Fibroblast of the aortic adventitia (primary cell): ENCODE data around the gene INF2. TPM values are rescaled to one million over a fixed set of nuclear protein-coding genes. Genes with fewer than 3 reads are reported as not detected.
"Not testable (repeated sequence)": the region's sequence is repeated elsewhere in the genome, so short reads cannot be mapped to it uniquely, and the experiment has no call there.

ENCODE experiments used
- DNase-seq: peaks from one replicate; pipeline ENCODE4 v3.0.0-alpha.2; 2010; ENCODE audit warnings: low read depth
- H3K4me3 ChIP-seq: 2 replicates; pipeline ENCODE4 v1.5.1; 2011; ENCODE audit warnings: low read depth, mild to moderate bottlenecking, control low read depth, low read length, moderate library complexity
- total RNA-seq: library from RNA; depleted of rRNA; stranded (reverse); fragments of >200 nt; gene quantifications from 2 replicates; pipeline ENCODE4 v1.2.3, GENCODE V29; 2012; ENCODE audit warnings: low replicate concordance
- TF ChIP-seq, protein P1 (sequence below): IDR thresholded peaks from 2 replicates; pipeline ENCODE4 v1.5.1; 2011; ENCODE audit warnings: mild to moderate bottlenecking, low read length, control low read depth, inconsistent platforms; ENCODE audit not compliant: insufficient read depth

The INF2 gene
- total RNA-seq, 1 donor: 64.0 TPM

DNA sequence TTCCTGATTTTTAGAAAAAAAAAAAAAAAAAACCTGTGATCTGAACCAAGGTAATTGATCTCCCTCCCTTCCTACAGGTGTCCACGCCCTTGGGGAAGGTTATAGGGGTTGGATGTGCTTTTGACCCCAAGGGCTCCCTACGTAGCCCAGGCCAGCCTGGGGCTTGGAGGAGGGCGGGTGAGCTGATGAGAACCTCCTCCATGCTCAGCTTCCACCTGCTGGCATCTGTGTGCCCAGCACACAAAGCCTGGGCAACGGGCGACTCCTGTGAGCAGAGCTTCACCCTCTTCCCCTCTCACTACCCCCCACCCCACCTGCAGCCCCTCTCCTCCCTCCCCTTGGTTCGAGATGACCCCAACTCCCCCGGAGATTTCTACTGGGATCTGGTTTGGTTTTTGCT, 25.3 kb upstream of the INF2 start:
- DNase-seq: no peak

DNA sequence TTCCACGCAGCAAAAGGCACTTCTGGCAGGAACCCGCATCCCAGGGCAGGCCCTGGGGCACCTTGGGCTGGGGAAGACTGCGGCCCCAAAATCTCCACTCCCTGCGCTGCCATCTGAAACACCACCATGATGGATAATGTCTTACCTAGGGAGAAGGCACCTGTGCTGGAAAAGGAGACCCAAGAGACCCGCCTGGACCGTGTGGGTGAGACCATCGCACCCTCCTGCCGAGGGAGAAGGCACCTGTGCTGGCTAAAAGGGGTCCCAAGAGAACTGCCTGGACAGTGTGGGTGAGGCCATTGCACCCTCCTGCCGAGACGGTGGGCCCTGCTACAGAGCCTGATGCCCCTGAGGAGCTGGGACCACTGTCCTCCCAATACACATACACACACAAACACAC, 24.8 kb upstream of the INF2 start:
- DNase-seq: no peak
- H3K4me3 ChIP-seq: no peak overlapping the region
- TF ChIP-seq, protein P1, sequence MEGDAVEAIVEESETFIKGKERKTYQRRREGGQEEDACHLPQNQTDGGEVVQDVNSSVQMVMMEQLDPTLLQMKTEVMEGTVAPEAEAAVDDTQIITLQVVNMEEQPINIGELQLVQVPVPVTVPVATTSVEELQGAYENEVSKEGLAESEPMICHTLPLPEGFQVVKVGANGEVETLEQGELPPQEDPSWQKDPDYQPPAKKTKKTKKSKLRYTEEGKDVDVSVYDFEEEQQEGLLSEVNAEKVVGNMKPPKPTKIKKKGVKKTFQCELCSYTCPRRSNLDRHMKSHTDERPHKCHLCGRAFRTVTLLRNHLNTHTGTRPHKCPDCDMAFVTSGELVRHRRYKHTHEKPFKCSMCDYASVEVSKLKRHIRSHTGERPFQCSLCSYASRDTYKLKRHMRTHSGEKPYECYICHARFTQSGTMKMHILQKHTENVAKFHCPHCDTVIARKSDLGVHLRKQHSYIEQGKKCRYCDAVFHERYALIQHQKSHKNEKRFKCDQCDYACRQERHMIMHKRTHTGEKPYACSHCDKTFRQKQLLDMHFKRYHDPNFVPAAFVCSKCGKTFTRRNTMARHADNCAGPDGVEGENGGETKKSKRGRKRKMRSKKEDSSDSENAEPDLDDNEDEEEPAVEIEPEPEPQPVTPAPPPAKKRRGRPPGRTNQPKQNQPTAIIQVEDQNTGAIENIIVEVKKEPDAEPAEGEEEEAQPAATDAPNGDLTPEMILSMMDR: no peak

More for the DNA sequence above, 25.3 kb upstream of the INF2 start:
- TF ChIP-seq, protein P1: no peak
- H3K4me3 ChIP-seq: no peak overlapping the region

DNA sequence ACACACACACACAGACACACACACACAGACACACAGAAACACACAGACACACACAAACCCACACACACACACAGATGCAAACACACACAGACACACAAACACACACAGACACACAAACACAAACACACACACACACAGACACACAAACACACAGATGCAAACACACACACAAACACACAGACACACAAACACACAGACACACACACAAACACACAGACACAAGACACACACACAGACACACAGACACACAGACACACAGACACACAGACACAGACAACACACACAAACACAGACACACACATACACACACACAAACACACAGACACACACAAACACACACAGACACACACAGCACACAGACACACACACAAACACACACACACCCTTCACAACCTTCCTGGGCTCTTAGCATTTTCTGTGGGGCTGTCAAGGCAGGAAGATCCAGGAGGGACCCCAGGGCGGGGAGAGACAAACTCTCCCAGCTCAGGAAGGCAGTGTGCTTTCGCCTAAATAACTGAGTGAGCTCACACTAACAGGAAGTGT, 24.2 kb upstream of the INF2 start:
- TF ChIP-seq, protein P1: no peak
- DNase-seq: no peak
- H3K4me3 ChIP-seq: no peak overlapping the region

DNA sequence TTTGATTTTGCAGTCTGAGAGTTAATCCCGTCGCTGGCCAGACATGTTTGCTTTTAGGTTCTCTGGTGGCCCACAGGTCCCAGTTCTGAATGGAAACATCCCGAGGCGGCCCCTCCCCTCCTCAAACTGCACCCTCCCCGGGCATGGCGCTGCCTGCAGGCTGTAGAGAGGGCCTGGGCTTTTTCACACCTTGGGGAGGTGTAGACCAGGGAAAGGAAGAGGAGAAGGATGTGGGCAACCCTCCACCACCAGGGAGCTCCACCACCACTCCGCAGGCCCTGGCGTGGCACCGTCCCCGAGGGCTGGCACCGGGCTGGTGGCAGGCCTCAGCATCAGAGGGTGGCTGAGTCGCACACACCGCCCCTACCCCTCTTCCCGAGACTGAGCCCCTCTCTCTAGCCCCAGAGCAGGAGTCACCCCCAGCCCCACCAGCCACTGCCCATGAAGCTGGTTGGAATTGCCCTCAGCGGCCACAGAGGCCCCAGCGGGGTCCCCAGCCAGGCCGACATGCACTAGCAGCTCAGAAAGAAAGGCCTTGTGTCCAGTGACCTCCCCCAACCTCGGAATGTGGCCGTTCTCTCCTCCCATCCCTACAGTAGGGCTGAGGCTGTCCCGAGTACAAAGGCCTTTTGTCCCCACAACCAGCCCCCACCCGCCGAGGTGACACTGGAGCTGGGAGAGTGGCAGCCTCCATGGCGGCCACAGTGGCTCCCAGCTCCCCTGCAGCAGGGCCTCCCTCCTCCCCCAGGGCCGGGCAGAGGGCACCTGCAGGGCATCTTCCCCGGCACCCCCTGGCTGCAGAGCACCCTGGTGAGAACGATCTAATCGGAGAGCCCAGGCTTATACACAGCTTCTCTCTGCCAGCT, 23.5 kb upstream of the INF2 start:
- no peak for DNase-seq
- H3K4me3 ChIP-seq: no peak overlapping the region
- TF ChIP-seq, protein P1: peak; percentile 10

DNA sequence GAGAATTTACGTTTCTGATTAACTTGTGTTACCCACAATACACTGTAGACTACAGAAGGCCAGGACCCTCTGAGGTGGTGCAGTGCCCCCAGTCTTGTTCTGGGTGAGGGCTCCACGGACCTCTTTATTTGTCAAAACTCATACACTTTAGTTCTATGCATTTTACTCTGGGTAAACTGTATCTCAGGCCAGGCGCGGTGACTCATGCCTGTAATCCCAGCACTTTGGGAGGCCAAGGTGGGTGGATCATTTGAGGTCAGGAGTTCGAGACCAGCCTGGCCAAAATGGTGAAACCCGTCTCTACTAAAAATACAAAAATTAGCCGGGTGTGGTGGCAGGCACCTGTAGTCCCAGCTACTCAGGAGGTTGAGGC, 22.9 kb upstream of the INF2 start:
- DNase-seq: not testable (repeated sequence)

DNA sequence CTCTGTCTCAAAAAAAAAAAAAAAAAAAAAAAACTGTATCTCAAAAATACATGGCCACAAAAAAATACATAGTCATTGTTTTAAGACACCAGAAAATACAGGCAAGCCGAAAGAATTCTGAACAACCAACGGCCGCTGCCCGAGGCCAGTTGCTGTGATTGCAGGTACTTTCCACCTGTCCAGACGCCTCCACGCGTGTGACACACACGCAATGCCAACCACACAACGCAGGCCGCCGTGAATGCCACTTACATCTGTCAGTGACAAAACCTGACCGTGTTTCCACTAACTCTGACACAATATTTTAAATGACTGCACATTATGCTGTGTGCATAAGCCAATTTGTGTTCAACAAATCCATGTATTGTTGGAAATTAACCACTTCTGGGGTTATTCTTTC, 22.4 kb upstream of the INF2 start:
- H3K4me3 ChIP-seq: no peak overlapping the region
- TF ChIP-seq, protein P1: no peak
- DNase-seq: no peak

More for the DNA sequence above, 22.9 kb upstream of the INF2 start:
- H3K4me3 ChIP-seq: not testable (repeated sequence)

DNA sequence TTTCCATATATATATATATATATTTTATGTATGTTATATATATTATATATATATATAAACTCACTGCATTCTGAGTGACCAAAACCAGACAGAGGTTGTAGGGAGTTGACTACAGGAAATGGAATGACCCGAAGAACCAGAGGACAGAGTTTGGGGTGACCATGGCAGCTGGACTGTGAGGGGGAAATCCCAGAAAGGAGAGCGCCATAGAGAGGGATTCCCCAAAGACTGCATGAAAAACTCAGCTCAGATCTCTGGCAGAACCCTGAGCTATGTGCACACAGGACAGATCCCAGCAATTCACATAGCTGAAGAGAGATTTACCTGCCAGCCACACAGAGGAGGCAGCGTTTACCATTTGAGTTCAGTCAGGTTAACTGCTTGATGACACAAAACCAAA, 19.7 kb upstream of the INF2 start:
- DNase-seq: no peak
- H3K4me3 ChIP-seq: no peak overlapping the region
- TF ChIP-seq, protein P1: no peak

DNA sequence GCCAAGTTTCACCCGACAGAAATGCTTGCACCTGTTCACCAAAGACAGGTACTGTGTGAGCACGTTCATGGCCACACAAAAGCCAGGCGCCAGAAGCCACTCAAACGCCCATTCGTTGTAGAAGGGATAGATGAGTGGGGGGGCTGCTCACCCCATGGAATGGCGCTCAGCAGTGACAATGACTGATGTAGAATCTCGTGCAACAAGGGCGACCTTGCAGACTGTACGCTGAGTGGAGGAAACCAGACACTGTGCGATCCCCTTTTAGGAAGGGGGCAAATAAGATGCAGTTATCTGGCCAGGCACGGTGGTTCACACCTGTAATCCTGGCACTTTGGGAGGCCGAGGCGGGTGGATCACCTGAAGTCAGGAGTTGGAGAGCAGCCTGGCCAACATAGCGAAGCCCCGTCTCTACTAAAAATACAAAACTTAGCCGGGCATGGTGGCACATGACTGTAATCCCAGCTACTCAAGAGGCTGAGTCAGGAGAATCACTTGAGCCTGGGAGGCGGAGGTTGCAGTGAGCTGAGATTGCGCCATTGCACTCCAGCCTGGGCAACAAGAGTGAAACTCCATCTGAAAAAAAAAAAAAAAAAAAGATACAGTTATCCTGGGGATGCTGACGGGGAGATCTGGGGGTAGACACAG, 18.0 kb upstream of the INF2 start:
- not testable (repeated sequence) for H3K4me3 ChIP-seq, DNase-seq

DNA sequence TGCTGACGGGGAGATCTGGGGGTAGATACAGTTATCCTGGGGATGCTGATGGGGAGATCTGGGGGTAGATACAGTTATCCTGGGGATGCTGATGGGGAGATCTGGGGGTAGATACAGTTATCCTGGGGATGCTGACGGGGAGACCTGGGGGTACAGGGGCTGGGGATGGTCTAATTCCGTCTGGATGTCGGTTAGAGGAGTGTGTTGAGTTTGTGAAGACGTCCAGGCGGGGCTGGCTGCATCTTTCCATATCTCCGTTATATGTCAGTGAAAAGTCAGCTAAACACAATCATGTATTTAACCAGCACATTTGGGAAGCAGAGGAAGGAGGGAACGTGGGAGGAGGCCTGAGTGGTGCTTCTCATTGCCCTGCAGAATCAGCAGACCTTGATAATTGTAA, 17.3 kb upstream of the INF2 start:
- H3K4me3 ChIP-seq, DNase-seq: not testable (repeated sequence)
